Measurements from ENCODE around the gene TNRC6C.

TNRC6C gene

DNA sequence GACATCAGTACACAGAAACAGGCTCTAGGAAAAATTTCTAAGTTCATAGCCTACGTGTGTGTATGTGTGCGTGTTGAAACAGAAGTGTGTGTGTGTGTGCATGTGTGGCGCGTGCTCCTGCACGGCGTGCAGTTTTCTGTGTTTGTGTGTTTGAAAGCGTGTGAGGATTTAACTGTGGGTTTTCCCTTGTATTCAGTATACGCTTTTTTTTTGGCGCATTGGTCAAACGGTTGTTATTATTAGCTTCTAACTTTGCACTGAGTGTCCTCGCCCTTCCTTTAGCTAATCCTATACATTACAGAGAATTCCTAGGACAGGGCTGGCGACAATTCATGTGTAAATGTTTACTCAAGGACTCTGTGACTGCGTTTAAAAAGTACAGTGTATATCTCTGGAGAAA lies 147.0 kb downstream of the TNRC6C start:
- no peak overlapping the region for H3K4me3 Mint-ChIP-seq
- H3K4me1 Mint-ChIP-seq (ENCODE audit: low read depth): peaks cover 14% of the 10 kb centered on the region
- no peaks in the 10 kb centered on the region for H3K27me3 Mint-ChIP-seq
- H3K27ac Mint-ChIP-seq: no peak overlapping the region
- peaks cover 3% of the 10 kb centered on the region for H3K36me3 Mint-ChIP-seq
- no peaks in the 10 kb centered on the region for H3K9me3 Mint-ChIP-seq (ENCODE audit: low read depth)

- Mint-ChIP-seq H3K4me3 (no peak overlapping the region), H3K4me1 (ENCODE audit: low read depth) (peaks cover 16% of the 10 kb centered on the region), H3K36me3 (peaks cover 2% of the 10 kb centered on the region), H3K9me3 (ENCODE audit: low read depth) (no peaks in the 10 kb centered on the region), H3K27me3 (no peaks in the 10 kb centered on the region), H3K27ac (no peak overlapping the region)
Measured at GRCh38 chr17:78106211-78106610, 147.7 kb downstream of the TNRC6C start.

- H3K9me3 Mint-ChIP-seq (ENCODE audit: low read depth): no peaks in the 10 kb centered on the region
- no peak overlapping the region for H3K4me3 Mint-ChIP-seq
- H3K27ac Mint-ChIP-seq: peak overlapping the region; percentile 85
- peaks cover 17% of the 10 kb centered on the region for H3K4me1 Mint-ChIP-seq (ENCODE audit: low read depth)
- H3K27me3 Mint-ChIP-seq: no peaks in the 10 kb centered on the region
- no peaks in the 10 kb centered on the region for H3K36me3 Mint-ChIP-seq
Measured at GRCh38 chr17:78107457-78107856, 149.0 kb downstream of the TNRC6C start.

- Mint-ChIP-seq H3K9me3 (ENCODE audit: low read depth) (no peaks in the 10 kb centered on the region), H3K27ac (peak overlapping the region; percentile 85), H3K4me1 (ENCODE audit: low read depth) (peaks cover 21% of the 10 kb centered on the region), H3K27me3 (no peaks in the 10 kb centered on the region), H3K4me3 (no peak overlapping the region), H3K36me3 (no peaks in the 10 kb centered on the region)
Measured at GRCh38 chr17:78107976-78108725, 149.6 kb downstream of the TNRC6C start.

- Mint-ChIP-seq H3K4me3 (no peak overlapping the region), H3K9me3 (ENCODE audit: low read depth) (no peaks in the 10 kb centered on the region), H3K27ac (peak overlapping the region; percentile 54), H3K36me3 (no peaks in the 10 kb centered on the region), H3K4me1 (ENCODE audit: low read depth) (peaks cover 27% of the 10 kb centered on the region), H3K27me3 (no peaks in the 10 kb centered on the region)
Measured at GRCh38 chr17:78108726-78109488, 150.4 kb downstream of the TNRC6C start.

- H3K4me3 Mint-ChIP-seq: no peak overlapping the region
- H3K9me3 Mint-ChIP-seq (ENCODE audit: low read depth): no peaks in the 10 kb centered on the region
- peaks cover 32% of the 10 kb centered on the region for H3K4me1 Mint-ChIP-seq (ENCODE audit: low read depth)
- no peaks in the 10 kb centered on the region for H3K27me3 Mint-ChIP-seq
- no peaks in the 10 kb centered on the region for H3K36me3 Mint-ChIP-seq
- no peak overlapping the region for H3K27ac Mint-ChIP-seq
Measured at GRCh38 chr17:78109489-78109761, 150.9 kb downstream of the TNRC6C start.

DNA sequence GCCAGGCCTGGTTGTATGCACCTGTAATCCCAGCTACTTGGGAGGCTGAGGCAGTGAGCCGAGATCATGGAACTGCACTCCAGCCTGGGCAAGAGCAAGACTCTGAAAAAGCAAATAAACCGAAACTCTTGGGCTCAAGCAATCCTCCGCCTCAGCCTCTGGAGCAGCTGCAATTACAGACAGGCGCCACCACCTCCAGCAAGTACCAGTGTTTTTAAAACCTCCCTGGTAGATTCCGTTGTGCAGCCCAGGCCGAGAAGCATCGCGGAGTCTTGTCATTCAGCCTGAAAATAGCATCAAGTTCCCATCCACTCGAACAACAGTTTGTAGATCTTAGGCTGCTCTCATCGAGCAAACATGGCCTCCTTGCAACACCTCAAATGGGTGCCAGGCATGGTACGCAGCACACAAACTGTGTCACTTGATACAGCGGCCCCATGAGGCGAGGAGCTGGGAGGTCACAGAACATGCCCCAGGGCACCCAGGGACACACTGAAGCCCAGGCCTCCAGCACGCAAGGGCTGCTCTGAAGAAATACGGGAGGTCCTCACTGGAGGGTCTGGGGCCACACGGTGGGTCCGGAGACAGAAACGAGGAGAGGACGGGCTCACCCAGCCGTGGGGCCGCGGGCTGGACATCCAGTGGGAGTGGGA lies 152.0 kb downstream of the TNRC6C start:
- Mint-ChIP-seq H3K27ac (no peak overlapping the region), H3K9me3 (ENCODE audit: low read depth) (no peaks in the 10 kb centered on the region), H3K36me3 (no peaks in the 10 kb centered on the region), H3K4me3 (no peak overlapping the region), H3K27me3 (no peaks in the 10 kb centered on the region), H3K4me1 (ENCODE audit: low read depth) (peaks cover 33% of the 10 kb centered on the region)

- no peaks in the 10 kb centered on the region for H3K36me3 Mint-ChIP-seq
- no peaks in the 10 kb centered on the region for H3K9me3 Mint-ChIP-seq (ENCODE audit: low read depth)
- H3K27me3 Mint-ChIP-seq: no peaks in the 10 kb centered on the region
- H3K4me1 Mint-ChIP-seq (ENCODE audit: low read depth): peaks cover 33% of the 10 kb centered on the region
- H3K27ac Mint-ChIP-seq: no peak overlapping the region
- H3K4me3 Mint-ChIP-seq: no peak overlapping the region
Measured at GRCh38 chr17:78111016-78111726, 152.7 kb downstream of the TNRC6C start.

DNA sequence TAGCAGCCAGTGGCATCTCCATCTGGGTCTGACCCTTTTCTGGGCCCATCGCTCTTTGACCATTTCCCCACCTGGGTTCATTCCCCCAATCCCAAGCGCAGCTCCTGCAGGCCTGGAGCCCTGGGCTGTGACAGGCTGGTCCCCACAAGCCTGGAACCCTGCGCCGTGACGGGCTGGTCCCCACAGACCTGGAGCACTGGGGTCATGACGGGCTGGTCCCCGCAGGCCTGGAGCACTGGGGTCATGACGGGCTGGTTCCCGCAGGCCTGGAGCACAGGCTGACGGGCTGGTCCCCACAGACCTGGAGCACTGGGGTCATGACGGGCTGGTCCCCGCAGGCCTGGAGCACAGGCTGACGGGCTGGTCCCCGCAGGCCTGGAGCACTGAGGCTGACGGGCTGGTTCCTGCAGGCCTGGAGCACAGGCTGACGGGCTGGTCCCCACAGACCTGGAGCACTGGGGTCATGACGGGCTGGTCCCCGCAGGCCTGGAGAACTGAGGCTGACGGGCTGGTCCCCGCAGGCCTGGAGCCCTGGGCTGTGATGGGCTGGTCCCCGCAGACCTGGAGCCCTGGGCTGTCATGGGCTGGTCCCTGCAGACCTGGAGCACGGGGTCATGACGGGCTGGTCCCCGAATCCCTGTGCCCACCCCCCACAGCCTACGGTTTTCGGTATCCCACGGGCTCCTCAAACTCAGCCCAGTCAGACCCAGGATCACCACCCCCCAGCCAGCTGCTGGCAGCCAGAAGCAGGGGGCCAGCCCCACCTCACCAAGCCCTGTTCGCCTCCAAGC lies 153.4 kb downstream of the TNRC6C start:
- no peak overlapping the region for H3K4me3 Mint-ChIP-seq
- no peak overlapping the region for H3K27ac Mint-ChIP-seq
- H3K27me3 Mint-ChIP-seq: no peaks in the 10 kb centered on the region
- H3K4me1 Mint-ChIP-seq (ENCODE audit: low read depth): peaks cover 34% of the 10 kb centered on the region
- no peaks in the 10 kb centered on the region for H3K36me3 Mint-ChIP-seq
- no peaks in the 10 kb centered on the region for H3K9me3 Mint-ChIP-seq (ENCODE audit: low read depth)

DNA sequence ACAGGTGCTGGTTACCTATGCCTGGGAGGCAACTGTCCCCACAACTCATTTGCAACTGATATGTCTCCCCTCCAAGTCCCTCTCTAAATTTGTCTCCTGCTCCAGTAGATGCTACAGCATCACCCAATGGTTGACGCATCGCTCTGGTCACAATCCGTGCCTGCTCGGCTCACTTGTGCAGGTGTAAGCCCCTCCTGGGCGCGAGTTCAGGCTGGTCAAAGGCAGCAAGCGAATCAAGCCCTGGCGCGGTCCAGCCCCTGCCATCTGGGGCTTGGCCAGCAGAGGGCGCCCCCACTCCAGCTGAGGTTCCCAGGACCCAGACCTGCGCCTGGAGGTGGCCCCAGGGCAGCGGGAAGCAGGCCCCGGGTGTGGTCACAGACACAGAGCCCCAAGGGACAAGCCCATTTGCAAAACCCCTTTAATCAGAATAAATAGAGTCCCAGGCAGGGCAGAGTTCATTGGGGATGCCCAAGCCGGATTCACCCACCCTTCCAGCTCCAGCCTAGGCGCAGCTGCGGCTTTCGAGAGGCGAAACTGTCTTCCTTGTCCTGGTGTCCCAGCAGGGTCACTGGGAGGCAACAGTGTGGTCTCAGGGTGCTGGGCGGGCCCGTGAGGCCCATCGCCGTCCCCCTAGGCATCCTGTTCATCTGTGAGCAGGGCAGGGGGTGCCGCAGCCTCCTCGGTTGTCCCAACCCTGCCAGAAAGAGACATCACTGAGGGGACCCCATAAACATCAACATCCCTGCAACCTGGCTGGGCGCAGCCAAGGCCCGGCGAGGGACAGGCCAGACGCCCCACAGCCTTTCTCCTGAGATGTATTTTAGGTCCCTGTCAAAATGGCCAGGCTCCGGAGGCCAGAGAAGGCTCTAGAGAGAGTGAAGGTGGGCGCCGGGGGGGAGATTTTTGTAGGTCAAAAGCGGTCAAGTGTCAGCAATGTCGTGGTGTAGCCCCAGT lies 154.3 kb downstream of the TNRC6C start:
- H3K4me1 Mint-ChIP-seq (ENCODE audit: low read depth): peaks cover 32% of the 10 kb centered on the region
- H3K9me3 Mint-ChIP-seq (ENCODE audit: low read depth): no peaks in the 10 kb centered on the region
- no peaks in the 10 kb centered on the region for H3K36me3 Mint-ChIP-seq
- H3K27ac Mint-ChIP-seq: peak overlapping the region; percentile 97
- no peaks in the 10 kb centered on the region for H3K27me3 Mint-ChIP-seq
- H3K4me3 Mint-ChIP-seq: peak overlapping the region; percentile 61

DNA sequence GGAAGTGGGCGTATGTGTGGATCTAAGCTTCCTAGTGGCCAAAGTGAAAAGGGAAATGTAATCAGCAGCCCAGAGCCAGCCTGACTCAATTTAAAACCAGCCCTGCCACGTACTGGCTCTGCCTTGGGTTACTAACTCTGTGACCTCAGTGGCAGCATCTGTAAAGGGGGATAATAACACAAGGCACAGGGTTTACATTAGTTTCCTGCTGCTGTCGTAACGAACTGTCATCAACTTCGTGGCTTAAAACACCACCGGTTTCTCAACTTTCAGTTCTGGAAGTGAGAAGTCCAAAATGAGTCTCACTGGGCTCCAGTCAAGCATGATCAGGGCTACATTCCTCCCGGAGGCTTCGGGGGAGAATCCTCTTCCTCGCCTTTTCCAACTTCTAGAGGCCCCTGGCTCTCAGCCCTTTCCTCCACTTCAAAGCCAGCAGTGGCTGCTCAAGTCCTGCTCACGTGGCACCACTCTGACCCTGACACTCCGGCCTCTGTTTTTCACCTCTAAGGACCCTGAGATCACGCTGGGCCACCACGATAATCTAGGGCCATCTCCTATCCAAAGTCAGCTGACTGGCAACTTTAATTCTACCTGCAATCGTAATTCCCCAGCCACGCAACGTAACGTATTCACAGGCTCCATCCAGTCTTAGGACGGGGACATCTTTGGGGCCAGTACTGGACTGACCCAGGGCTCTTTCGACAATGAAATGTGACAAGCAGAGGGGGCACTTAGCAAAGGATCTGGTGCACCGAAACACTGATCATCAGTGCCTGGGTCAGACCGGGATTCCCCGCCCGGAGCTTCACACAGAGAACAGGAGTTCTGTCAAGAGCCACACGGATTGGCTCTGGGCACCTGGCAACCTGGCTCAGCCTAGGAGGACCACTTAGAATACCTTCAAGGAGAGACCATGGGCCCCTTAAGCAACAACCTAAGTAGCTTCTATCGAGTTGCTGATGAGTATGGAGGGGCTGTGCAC lies 155.6 kb downstream of the TNRC6C start:
- H3K36me3 Mint-ChIP-seq: peaks cover 2% of the 10 kb centered on the region
- H3K4me3 Mint-ChIP-seq: no peak overlapping the region
- peaks cover 32% of the 10 kb centered on the region for H3K4me1 Mint-ChIP-seq (ENCODE audit: low read depth)

DNA sequence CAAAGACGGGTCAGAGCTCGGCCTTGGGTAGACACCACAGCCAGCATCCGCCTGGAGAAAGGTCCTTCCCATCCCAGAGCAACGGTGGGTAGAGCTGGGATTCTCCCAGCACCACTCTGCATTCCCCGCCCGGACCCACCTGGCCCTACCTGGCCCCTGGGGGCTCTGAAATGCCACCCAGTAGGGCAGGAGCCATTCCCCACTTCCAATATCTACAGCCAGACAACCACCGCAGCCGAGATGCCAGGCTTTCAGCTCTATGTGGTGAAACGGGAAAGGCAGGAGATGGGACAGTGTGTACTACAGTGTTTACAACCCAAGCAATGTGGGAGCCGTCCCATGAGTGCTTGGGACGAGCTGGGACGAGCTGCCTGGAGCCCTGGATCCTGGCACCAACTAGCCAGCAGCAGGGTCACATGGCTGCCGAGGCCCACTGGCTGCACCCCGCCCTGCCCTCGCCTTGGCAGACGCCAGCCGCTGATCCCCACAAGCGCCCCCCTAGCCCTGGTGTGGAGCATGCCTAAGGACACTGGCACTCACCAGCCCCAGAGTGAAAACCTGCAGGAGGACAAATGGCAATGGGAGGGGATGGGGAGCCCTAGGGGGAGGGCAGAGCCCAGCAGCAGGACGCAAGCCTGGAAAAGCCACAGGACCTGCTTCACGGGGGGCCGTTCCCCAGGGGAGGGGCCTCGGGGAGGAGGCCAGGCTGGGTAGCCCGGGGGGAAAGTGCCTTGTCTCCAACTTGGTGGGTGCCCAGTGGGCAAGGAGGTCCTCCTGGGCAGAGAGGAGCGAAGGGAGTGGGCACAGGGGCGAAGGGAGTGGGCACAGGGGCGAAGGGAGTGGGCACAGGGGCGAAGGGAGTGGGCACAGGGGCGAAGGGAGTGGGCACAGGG lies 156.6 kb downstream of the TNRC6C start:
- peaks cover 2% of the 10 kb centered on the region for H3K36me3 Mint-ChIP-seq
- peak overlapping the region; percentile 41 for H3K27ac Mint-ChIP-seq
- no peaks in the 10 kb centered on the region for H3K27me3 Mint-ChIP-seq
- no peaks in the 10 kb centered on the region for H3K9me3 Mint-ChIP-seq (ENCODE audit: low read depth)
- no peak overlapping the region for H3K4me3 Mint-ChIP-seq
- H3K4me1 Mint-ChIP-seq (ENCODE audit: low read depth): peaks cover 34% of the 10 kb centered on the region

More for the DNA sequence above, 155.6 kb downstream of the TNRC6C start:
- H3K27me3 Mint-ChIP-seq: no peaks in the 10 kb centered on the region
- no peaks in the 10 kb centered on the region for H3K9me3 Mint-ChIP-seq (ENCODE audit: low read depth)
- H3K27ac Mint-ChIP-seq: peak overlapping the region; percentile 78
